Smooth muscle cell (in vitro differentiated cells): ENCODE data around the gene MARCHF2. TPM values are rescaled to one million over a fixed set of nuclear protein-coding genes. Genes with fewer than 3 reads are reported as not detected.
A peak's percentile ranks its signal among the peaks of the same experiment; 100 is the strongest.

Experiments used
- DNase-seq: peaks from one replicate; lab custom pipeline; 2025; ENCODE audit not compliant: unreplicated experiment; lab: John Stamatoyannopoulos, UW
- H2AFZ ChIP-seq: fragments of 200-600 bp; sonication (generic); 2 replicates; pipeline ENCODE4 v1.6.0; 2016; ENCODE audit warnings: antibody characterized with exemption, low read depth, mild to moderate bottlenecking
- H3F3A ChIP-seq: fragments of 200-600 bp; sonication (generic); 2 replicates; pipeline ENCODE4 v1.6.0; 2017; ENCODE audit warnings: antibody characterized with exemption, low read depth
- H3K27ac ChIP-seq: fragments of 200-600 bp; sonication (generic); 2 replicates; pipeline ENCODE4 v1.5.1; 2016; ENCODE audit warnings: low read depth, mild to moderate bottlenecking
- H3K27me3 ChIP-seq: fragments of 200-600 bp; sonication (generic); 2 replicates; pipeline ENCODE4 v1.6.1; 2016; ENCODE audit warnings: low read depth, mild to moderate bottlenecking
- H3K36me3 ChIP-seq: fragments of 200-600 bp; sonication (generic); 2 replicates; pipeline ENCODE4 v1.5.1; 2016; ENCODE audit warnings: low read depth
- H3K4me1 ChIP-seq: fragments of 200-600 bp; sonication (generic); 2 replicates; pipeline ENCODE4 v1.5.1; 2016; ENCODE audit warnings: low read depth
- H3K4me2 ChIP-seq: fragments of 200-600 bp; sonication (generic); 2 replicates; pipeline ENCODE4 v1.6.0; 2016; ENCODE audit warnings: mild to moderate bottlenecking
- H3K4me3 ChIP-seq: fragments of 200-600 bp; sonication (generic); 2 replicates; pipeline ENCODE4 v1.5.1; 2016; ENCODE audit warnings: mild to moderate bottlenecking
- H3K79me2 ChIP-seq: fragments of 200-600 bp; sonication (generic); 2 replicates; pipeline ENCODE4 v1.6.0; 2016; ENCODE audit warnings: low read depth, mild to moderate bottlenecking
- H3K9ac ChIP-seq: fragments of 200-600 bp; sonication (generic); 2 replicates; pipeline ENCODE4 v1.6.0; 2016; ENCODE audit warnings: low read depth
- H3K9me3 ChIP-seq: fragments of 200-600 bp; sonication (generic); replicated peaks from 2 replicates; pipeline ENCODE4 v1.5.1; 2016; ENCODE audit warnings: low read depth
- H4K20me1 ChIP-seq: fragments of 200-600 bp; sonication (generic); 2 replicates; pipeline ENCODE4 v1.6.0; 2016; ENCODE audit warnings: low read depth
- CTCF ChIP-seq: fragments of 200-600 bp; sonication (generic); IDR thresholded peaks from 2 replicates; pipeline ENCODE4 v1.5.1; 2017; ENCODE audit warnings: borderline replicate concordance, mild to moderate bottlenecking, antibody characterized with exemption; ENCODE audit not compliant: insufficient read depth, poor library complexity, severe bottlenecking
- WGBS: methylation state at CpG from one replicate; pipeline ENCODE4 v1.1.7; 2016; ENCODE audit warnings: low lambda C conversion rate; 5-methylcytosine and 5-hydroxymethylcytosine counted together
- polyA plus RNA-seq: library from polyadenylated mRNA; unstranded; fragments of >200 nt; fragmentation: Nextera tagmentation; extraction: Ambion mirVana; gene quantifications from 2 replicates; pipeline ENCODE4 v1.2.1, GENCODE V29; 2016
- total RNA-seq: library from RNA; depleted of rRNA; stranded (reverse); fragments of >200 nt; gene quantifications from 2 replicates; pipeline ENCODE4 v1.2.3, GENCODE V29; 2014

Gene MARCHF2
- total RNA-seq (22.2 and 22.5 TPM in 2 replicates), polyA plus RNA-seq (24.4 and 32.5 TPM in 2 replicates)

- peak; percentile 89 for DNase-seq
- H3K4me2 ChIP-seq, result peak within 1 kb of the TSS; percentile 94
- no peaks in the 10 kb centered on the region for H3K9me3 ChIP-seq
- H4K20me1 ChIP-seq, result no peaks in the 10 kb centered on the region
- H3K9ac ChIP-seq, result no peak within 1 kb of the TSS
- H3K4me3 ChIP-seq, result peak within 1 kb of the TSS; percentile 60
- H2AFZ ChIP-seq, result no peak within 1 kb of the TSS
- peak; percentile 59 for TF ChIP-seq CTCF
- no peak within 1 kb of the TSS for H3K27ac ChIP-seq
- H3K36me3 ChIP-seq, result no peaks in the 10 kb centered on the region
- H3K79me2 ChIP-seq, result no peaks in the 10 kb centered on the region
- H3K4me1 ChIP-seq, result no peaks in the 10 kb centered on the region
- H3K27me3 ChIP-seq, result no peaks in the 10 kb centered on the region
- H3F3A ChIP-seq, result peaks cover 5% of the 10 kb centered on the region
- WGBS, result 8% methylated on average over 74 of the region's 89 CpGs
These were observed at the start of gene MARCHF2 for GRCh38 chr19:8412783-8413628. MARCHF2 (plus strand) TSS chr19:8413305; CDS start chr19:8421841, 8,536 bp downstream.

GRCh38 chr19:8363803-8364771, 49.0 kb upstream of the MARCHF2 start, which contains the start of gene ANGPTL4:
ANGPTL4 (plus strand) TSS chr19:8364155; CDS start chr19:8364322, 167 bp downstream.
- TF ChIP-seq CTCF, result peak; percentile 16
- peak; percentile 75 for DNase-seq
- Histone ChIP-seq H3K4me3 (peak within 1 kb of the TSS; percentile 64), H3K27ac (peak within 1 kb of the TSS; percentile 83), H3K36me3 (no peaks in the 10 kb centered on the region), H3K27me3 (no peaks in the 10 kb centered on the region), H3K9me3 (no peaks in the 10 kb centered on the region), H3K9ac (peak within 1 kb of the TSS; percentile 66), H2AFZ (peak within 1 kb of the TSS; percentile 64), H3K79me2 (no peaks in the 10 kb centered on the region), H3K4me2 (peak within 1 kb of the TSS; percentile 96), H3K4me1 (peaks cover 7% of the 10 kb centered on the region), H4K20me1 (peaks cover 9% of the 10 kb centered on the region), H3F3A (peaks cover 17% of the 10 kb centered on the region)
- 2% methylated on average over 70 of the region's 81 CpGs for WGBS

- H3K9ac ChIP-seq, result no peak overlapping the region
- 98% methylated on average over 8 of the region's 11 CpGs for WGBS
- no peak for DNase-seq
- H3K9me3 ChIP-seq, result no peaks in the 10 kb centered on the region
- H3K79me2 ChIP-seq, result no peaks in the 10 kb centered on the region
- H4K20me1 ChIP-seq, result peaks cover 9% of the 10 kb centered on the region
- peaks cover 17% of the 10 kb centered on the region for H3F3A ChIP-seq
- no peak for TF ChIP-seq CTCF
- no peaks in the 10 kb centered on the region for H3K36me3 ChIP-seq
- no peak overlapping the region for H3K27ac ChIP-seq
- peaks cover 7% of the 10 kb centered on the region for H3K4me1 ChIP-seq
- H2AFZ ChIP-seq, result no peak overlapping the region
- H3K4me2 ChIP-seq, result no peak overlapping the region
- no peaks in the 10 kb centered on the region for H3K27me3 ChIP-seq
- no peak overlapping the region for H3K4me3 ChIP-seq
These were observed 47.0 kb upstream of the MARCHF2 start for GRCh38 chr19:8366121-8366581.
